KOPT-K1 (cell line): ENCODE results near the gene TANC1.
A peak's percentile ranks its signal among the peaks of the same experiment; 100 is the strongest.

Experiments used
- H3K27ac ChIP-seq: fragments of 200-600 bp; sonication (generic); 2 replicates; pipeline ENCODE4 v1.5.1; 2016; ENCODE audit warnings: antibody characterized with exemption, mild to moderate bottlenecking, low read depth, low read length; ENCODE audit not compliant: poor library complexity, severe bottlenecking
- H3K36me3 ChIP-seq: fragments of 200-600 bp; sonication (generic); 2 replicates; pipeline ENCODE4 v1.5.1; 2017; ENCODE audit warnings: antibody characterized with exemption, mild to moderate bottlenecking, low read length, moderate library complexity; ENCODE audit not compliant: insufficient read depth
- H3K9me3 ChIP-seq: fragments of 200-600 bp; sonication (generic); 2 replicates; pipeline ENCODE4 v1.5.1; 2017; ENCODE audit warnings: antibody characterized with exemption, low read length, mild to moderate bottlenecking; ENCODE audit not compliant: insufficient read depth, poor library complexity, severe bottlenecking

Gene TANC1

DNA sequence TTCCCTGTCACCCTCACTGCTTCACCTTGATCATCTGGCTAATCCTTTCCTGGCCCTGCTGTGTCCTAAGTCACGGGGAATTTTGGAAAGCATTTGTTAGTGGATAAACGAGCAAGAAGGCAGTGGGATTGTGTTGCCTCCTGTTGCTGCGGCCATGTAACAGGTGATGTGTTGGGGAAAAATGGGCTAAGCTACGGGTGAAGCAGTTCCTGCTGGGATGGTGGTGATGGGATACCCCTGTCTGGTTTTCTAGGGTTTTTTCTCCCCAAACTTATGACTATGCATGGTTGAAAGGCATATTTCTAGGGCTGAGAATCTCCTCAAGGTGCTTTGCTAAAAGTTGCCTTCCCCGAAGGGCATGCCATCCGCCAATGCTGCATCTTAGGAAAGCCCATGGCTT, 249.9 kb downstream of the TANC1 start:
- Histone ChIP-seq H3K36me3 (no peaks in the 10 kb centered on the region), H3K27ac (no peak overlapping the region), H3K9me3 (no peaks in the 10 kb centered on the region)

DNA sequence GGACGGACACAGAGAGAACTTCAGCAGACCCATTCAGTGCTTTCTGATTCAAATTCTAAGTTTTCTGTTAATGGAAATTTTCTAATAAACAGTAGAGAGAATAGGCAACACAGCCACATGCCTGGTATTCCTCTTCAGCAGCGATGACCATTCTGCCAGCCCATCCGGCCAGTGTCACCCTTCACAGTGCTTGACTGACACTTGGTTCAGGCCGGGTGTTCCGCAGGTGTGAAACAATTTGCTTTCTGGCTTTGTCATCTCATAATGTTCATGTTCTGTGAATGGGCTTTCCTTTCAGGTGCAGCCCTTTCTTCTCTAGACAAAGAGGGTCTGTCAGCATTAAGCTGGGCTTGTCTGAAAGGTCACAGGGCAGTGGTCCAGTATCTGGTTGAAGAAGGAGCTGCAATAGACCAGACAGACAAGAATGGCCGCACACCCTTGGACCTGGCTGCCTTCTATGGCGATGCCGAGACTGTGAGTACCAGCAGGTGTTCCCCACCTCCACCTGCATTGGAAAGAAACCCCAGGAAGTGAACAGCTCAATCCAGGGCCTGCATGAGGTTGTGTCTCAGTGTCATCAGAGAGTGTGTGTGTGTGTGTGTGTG, 251.1 kb downstream of the TANC1 start:
- Histone ChIP-seq H3K27ac (no peak overlapping the region), H3K36me3 (no peaks in the 10 kb centered on the region), H3K9me3 (no peaks in the 10 kb centered on the region)

DNA sequence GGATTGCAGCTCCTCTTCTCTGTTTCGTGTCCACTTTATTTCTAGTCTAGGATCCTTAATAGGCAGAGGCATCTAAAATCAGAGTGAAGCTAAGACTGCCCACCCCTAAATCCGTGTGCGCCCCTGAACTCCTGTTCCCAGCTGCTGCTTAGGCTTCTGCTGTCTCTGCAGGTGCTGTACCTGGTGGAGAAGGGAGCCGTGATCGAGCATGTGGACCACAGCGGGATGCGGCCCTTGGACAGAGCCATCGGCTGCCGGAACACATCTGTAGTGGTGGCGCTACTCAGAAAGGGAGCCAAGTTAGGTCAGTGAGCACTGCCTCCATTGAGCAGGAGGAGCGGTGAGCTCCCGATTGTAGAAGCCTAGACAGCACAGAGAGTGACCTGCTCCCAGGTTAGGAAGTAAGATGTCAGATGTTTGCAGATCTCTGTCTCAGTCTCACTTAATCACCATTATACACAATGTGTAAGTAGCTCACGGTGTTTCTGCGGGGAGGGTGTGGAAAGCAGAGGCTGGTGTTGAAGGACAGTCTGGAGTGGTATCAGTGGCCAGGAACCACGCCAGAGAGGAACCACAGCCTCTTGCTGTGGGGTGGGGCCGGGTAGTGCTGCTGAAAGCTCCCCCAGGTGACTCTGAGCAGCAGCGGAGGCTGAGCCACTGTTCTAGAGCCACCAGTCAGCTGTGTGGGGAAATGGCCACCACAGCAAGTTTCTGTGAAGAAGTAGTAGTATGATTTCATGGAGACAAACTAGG, 255.8 kb downstream of the TANC1 start:
- no peaks in the 10 kb centered on the region for H3K9me3 ChIP-seq
- peak overlapping the region; percentile 36 for H3K27ac ChIP-seq
- no peaks in the 10 kb centered on the region for H3K36me3 ChIP-seq

DNA sequence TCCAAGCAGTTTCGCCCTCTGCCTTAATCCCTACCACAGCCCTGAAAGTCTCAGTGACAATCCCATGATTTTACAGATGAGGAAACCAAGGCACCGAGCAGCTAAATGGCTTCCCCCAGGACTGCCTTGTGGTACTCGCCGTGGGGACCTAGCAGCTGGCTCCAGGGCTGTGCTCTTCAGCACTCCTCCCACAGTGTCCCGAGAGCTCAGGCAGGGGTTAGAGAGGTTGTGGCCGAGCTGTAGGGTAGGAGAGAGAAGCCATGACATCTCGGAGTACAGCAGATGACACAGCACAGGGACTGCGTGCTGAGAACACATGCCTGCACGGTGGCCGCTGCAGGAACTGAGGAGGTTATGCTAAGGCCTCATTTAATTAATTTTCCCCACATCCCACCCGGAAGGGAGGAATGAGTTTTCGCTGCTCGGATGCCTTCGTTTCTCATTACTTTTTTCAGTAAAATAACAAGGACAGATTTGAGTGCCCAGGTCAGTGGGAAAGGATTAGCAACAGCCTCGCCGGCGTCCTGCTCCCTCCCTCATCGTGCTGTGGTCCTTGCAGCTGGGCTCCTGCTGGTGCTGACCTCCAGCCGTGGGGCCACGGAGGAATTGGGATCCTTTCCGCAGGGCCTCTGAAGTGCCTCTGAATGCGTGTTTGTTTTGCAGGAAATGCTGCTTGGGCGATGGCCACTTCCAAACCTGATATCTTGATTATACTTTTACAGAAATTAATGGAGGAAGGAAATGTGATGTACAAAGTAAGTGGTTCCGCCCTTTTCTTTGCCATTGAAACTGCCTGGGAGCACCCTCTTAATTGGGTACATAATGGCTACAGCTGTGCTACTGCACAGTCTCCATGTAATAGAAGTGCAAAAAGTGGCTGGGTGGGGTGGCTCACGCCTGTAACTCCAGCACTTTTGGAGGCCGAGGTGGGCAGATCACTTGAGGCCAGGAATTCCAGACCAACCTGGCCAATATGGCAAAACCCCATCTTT, 256.9 kb downstream of the TANC1 start:
- Histone ChIP-seq H3K27ac (peak overlapping the region; percentile 36), H3K36me3 (no peaks in the 10 kb centered on the region), H3K9me3 (no peaks in the 10 kb centered on the region)

DNA sequence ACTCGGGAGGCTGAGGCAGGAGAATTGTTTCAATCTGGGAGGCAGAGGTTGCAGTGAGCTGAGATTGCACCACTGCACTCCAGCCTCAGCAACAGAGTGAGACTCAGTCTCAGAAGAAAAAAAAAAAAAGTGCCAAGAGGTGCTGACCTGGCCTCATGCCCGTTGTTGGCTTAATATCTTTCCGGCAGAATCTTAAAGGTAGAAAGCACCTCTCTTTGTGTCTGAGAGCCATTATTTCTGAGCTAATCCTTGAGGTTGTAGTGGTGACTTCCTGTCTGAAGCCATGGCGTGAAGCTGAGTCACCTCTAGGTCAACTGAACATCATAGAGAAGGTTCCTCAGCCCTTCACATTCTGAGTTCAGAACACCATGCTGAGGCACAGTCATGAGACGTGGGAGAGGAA, 257.6 kb downstream of the TANC1 start:
- Histone ChIP-seq H3K36me3 (no peaks in the 10 kb centered on the region), H3K27ac (peak overlapping the region; percentile 36), H3K9me3 (no peaks in the 10 kb centered on the region)

DNA sequence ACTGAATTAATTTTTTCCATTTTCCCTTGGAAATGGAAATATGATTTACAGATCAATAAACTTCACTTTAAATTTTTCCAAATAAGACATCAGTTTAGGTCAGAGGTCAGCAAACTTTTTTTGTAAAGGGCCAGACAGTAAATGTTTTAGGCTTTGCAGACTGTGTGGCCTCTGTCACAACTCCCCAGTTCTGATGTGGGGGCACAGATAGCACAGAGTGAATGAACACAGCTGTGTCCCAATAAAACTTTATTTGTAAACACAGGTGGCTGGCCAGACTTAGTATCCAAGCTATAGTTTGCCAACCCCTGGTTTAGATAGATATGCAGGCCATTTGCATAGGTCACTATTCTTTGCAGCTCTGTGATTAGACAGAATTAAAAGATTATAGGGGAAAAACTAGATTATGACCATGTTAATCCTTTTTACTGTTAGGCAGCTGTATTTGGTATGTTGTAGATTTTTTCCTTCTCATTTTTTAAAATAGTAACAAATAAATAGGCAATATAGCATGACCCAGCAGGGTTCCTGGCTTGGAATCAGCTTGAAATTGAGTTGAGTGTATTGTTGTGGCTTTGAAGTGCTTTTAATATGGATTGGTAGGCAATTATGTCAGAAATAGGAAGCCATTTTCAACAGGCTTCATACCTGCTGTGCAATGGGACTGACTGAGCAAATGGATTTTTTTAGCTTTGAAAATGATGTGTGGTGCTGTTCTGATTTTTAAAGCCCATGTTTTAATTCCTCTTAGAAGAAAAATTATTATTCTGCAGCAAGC, 258.4 kb downstream of the TANC1 start:
- peak overlapping the region; percentile 29 for H3K27ac ChIP-seq
- no peaks in the 10 kb centered on the region for H3K36me3 ChIP-seq
- H3K9me3 ChIP-seq, result no peaks in the 10 kb centered on the region

DNA sequence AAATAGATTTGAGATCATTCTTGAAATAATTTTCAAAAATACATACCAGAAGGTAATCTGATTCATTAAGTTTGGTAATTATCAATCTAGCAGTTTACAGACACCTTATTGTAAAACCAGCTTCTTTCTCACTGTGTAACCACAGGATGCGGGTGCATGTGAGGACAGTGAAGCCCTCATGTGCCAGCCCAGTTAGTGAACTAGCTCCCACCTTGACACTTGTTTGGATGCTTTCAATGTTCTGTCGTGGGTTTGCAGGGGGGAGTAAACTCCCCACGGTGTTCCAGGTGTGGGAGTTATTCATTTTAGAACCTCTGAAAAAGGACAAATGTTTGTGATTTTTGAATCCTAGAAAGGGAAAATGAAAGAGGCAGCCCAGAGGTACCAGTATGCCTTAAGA, 259.0 kb downstream of the TANC1 start:
- no peaks in the 10 kb centered on the region for H3K9me3 ChIP-seq

DNA sequence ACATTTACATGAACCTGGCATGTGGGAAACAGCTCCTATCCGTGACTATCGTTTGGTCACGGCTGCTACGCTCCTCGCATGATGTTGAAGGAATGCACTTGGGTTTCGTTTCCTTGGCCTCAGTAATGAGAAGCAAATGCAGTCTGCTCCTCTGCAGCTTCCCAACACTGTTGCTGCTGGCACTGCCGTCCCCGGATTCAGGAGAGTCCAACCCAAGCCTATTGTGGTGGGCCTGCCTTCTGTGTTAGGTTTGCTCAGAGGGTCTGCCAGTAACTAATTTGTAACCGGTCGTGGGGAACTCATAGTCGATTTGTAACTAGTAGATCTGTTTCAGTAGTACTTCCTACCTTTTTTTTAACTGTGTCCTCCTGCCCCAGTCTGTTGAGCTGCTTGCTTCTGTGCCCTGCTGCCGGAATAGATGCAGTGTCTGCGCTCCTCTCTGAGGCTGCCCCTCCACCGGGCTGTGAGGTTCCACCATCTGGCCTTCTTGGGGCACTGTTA, 259.7 kb downstream of the TANC1 start:
- Histone ChIP-seq H3K9me3 (no peaks in the 10 kb centered on the region), H3K36me3 (no peaks in the 10 kb centered on the region), H3K27ac (peak overlapping the region; percentile 29)

More for the DNA sequence above, 259.0 kb downstream of the TANC1 start:
- Histone ChIP-seq H3K27ac (peak overlapping the region; percentile 29), H3K36me3 (no peaks in the 10 kb centered on the region)

DNA sequence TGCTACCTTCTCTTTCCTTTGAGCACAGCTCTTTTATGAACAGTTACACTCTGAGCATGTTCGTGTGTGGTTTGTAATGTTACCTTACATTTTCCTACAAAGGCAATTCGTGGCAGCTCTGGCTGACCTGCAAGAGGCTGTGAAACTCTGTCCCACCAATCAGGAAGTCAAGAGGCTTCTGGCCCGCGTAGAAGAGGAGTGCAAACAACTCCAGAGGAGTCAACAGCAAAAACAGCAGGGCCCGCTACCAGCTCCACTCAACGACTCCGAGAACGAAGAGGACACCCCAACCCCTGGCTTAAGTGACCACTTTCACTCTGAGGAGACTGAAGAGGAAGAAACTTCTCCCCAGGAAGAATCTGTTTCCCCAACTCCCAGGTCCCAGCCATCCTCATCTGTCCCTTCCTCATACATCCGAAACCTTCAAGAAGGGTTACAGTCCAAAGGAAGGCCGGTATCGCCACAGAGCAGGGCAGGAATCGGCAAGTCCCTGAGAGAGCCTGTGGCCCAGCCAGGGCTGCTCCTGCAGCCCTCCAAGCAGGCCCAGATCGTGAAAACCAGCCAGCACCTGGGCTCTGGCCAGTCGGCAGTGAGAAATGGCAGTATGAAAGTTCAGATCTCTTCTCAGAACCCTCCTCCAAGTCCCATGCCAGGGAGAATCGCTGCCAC, 261.2 kb downstream of the TANC1 start:
- no peak overlapping the region for H3K27ac ChIP-seq
- no peaks in the 10 kb centered on the region for H3K36me3 ChIP-seq
- no peaks in the 10 kb centered on the region for H3K9me3 ChIP-seq

DNA sequence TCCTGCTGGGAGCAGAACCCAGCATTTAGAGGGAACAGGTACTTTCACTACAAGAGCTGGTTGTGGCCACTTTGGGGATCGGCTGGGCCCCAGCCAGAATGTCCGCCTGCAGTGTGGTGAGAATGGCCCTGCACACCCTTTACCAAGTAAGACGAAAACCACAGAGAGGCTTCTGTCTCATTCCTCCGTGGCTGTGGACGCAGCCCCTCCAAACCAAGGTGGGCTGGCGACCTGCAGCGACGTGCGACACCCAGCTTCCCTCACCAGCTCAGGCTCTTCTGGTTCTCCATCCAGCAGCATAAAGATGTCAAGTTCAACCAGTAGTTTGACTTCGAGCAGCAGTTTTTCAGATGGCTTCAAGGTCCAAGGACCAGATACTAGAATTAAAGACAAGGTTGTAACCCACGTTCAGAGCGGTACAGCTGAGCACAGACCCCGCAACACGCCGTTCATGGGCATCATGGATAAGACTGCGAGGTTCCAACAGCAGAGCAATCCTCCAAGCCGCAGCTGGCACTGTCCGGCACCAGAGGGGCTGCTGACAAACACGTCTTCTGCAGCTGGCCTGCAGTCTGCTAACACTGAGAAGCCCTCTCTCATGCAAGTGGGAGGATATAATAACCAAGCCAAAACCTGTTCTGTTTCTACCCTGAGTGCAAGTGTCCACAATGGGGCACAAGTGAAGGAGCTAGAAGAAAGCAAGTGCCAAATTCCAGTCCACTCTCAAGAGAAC, 261.9 kb downstream of the TANC1 start:
- no peak overlapping the region for H3K27ac ChIP-seq
- H3K9me3 ChIP-seq, result no peaks in the 10 kb centered on the region
- H3K36me3 ChIP-seq, result no peaks in the 10 kb centered on the region; the same call in 1 of the 2 replicates

DNA sequence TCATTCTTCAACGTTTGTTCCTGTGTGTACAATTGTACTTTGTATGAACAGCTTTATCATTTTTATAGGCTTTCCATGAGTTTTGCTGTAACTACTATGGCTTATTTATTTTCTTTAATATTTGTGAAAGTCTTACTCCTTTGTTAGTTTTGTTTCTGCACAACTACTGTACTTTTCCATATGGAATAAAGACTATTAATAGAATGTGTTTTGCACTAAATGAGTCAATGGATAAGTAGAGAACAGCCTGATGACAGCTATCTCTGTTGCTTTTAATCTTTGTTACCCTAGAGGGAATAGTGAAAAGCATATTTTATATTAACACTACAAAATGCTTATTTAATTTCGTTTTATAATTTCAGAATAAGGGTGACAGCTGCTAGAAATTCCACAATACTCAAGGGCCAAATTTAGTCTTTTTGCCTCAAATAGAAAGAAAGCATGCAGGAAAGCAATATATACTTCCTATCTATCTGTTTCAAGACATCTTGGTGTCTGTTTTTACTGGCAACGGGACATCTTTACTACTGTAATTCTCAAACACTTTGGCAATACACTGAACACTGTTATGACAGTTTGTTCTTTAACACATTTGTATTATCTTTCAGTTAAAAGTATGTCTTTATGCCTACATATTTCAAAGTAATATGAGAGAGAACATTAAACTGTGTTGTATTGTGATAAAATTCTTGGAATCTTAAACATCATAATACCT, 264.2 kb downstream of the TANC1 start:
- Histone ChIP-seq H3K27ac (no peak overlapping the region), H3K36me3 (no peaks in the 10 kb centered on the region; the same call in 1 of the 2 replicates), H3K9me3 (no peaks in the 10 kb centered on the region)

DNA sequence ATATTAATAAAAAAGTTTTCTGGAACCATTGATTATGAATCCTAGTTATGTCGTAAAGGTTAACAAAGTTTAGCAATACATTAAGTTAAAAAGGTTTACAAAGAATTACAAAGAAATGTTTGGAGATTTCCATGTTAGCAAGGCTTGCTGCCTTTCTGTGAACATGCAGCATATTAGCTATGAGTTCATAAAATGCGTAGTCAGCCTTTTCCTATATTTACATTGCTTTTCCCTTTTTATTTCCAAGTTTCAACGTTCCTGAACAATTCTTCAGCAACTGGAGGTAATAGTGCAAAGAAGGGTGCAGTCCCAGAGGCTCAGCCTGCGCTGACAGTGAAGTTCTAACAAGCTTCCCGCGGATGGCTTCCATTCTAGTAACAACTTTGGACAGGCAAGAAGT, 266.4 kb downstream of the TANC1 start:
- Histone ChIP-seq H3K9me3 (no peaks in the 10 kb centered on the region), H3K27ac (no peak overlapping the region), H3K36me3 (peaks cover under 1% of the 10 kb centered on the region; the same call in 1 of the 2 replicates)

DNA sequence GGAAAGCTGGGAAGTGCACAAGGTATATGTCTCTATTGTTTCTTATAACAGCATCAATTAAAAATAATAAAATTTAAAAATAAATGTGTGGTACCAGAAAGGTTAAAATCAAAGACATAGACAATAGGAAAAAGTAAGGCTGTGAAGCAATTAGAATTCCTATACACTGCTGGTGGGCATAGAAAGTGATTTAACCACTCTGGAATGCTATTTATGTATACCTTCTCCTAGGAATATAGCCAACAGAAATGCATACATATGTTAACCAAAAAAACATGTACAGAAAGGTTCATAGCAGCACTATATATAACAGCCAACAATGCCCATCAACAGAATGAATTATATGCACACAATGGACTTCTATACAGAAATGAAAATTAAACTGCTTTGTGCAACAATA, 275.1 kb downstream of the TANC1 start:
- no peak overlapping the region for H3K27ac ChIP-seq
- H3K9me3 ChIP-seq, result peaks cover 11% of the 10 kb centered on the region
- peaks cover 18% of the 10 kb centered on the region; the same call in 1 of the 2 replicates for H3K36me3 ChIP-seq
